Skin epidermis (tissue), 12 donors: ENCODE data around the gene MSL2.
"Not testable (repeated sequence)": the region's sequence is repeated elsewhere in the genome, so short reads cannot be mapped to it uniquely, and the experiment has no call there.

ENCODE experiments used
- H3K27ac ChIP-seq, 21 experiments: fragments of 200-600 bp; sonication (generic) in 11 of 21; one replicate each; pipeline ENCODE4 v1.5.0; 2020; ENCODE audit warnings: mild to moderate bottlenecking in 3 of 21, inconsistent platforms in 2 of 21, moderate library complexity in 2 of 21
- H3K4me3 ChIP-seq, 7 experiments: fragments of 200-600 bp; sonication (generic) in 2 of 7; one replicate each; pipeline ENCODE4 v1.5.0; 2020; ENCODE audit warnings: inconsistent platforms in 2 of 7, mild to moderate bottlenecking in 2 of 7, moderate library complexity in 1 of 7

MSL2 gene

DNA sequence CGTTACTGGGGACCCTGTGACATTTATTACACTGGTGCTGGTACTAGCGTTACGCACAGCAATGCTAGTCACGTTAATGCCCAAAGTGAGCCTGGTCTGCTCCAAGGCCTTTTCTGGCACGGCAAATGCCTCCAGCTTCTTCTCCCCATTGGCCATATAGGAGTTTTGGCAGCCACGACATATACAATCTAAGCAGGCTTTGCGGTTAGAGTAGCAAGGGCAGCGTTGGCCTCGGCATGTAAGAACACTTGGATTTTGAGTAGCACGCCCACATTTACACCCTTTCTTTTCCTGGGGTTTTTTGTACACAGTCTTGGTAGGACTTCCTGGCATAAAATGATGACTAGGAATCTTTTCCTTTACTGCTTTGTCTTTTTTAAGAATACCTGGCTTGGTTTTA lies 44.9 kb downstream of the MSL2 start:
- Histone ChIP-seq H3K27ac (no peak overlapping the region), H3K4me3 (no peak overlapping the region)

DNA sequence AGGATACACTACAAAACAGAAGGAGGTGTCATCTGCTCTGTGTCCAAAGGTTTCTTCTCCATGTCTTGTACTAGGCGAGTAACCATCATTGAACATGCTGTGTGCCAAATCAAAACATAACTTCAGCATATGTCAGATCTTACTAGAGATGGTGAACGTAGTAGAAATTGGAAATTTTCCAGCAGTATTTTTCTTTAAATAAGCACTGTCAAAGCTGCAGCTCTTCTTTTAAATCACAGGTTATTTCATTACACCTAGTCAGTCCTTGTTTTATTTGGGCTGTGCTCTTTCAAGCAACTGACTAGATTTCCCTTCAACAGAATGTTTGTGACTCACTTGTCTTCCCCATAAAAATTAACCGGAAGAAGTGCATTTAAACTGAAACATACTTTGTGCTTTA lies 46.5 kb downstream of the MSL2 start:
- H3K27ac ChIP-seq = peak overlapping the region in 1 of 21 experiments; percentile 7
- no peak overlapping the region for H3K4me3 ChIP-seq

GRCh38 chr3:136146981-136147729 lies 49.0 kb downstream of the MSL2 start:
- Histone ChIP-seq H3K27ac (no peak overlapping the region), H3K4me3 (no peak overlapping the region)

DNA sequence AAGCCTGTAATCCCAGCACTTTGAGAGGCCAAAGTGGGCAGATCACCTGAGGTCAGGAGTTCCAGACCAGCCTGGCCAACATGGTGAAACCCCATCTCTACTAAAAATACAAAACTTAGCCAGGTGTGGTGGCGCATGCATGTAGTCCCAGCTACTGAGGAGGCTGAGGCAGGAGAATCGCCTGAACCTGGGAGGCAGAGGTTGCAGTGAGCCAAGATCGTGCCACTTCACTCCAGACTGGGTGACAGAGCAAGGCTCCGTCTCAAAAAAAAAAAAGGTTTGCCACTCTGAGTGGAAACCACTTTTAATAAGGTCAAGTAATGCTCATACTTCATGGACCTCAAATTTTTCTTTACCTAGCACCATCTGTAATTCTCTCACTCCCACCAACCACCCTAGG lies 51.7 kb downstream of the MSL2 start:
- not testable (repeated sequence) for H3K27ac ChIP-seq, H3K4me3 ChIP-seq

- Histone ChIP-seq H3K4me3 (no peak overlapping the region), H3K27ac (peak overlapping the region in 1 of 21 experiments; percentile 3)
Measured at GRCh38 chr3:136142592-136142991, 53.5 kb downstream of the MSL2 start.

- Histone ChIP-seq H3K27ac (peak overlapping the region in 2 of 21 experiments; percentile 28 to 64), H3K4me3 (no peak overlapping the region)
Measured at GRCh38 chr3:136141891-136142290, 54.2 kb downstream of the MSL2 start.

GRCh38 chr3:136141291-136141785 lies 54.8 kb downstream of the MSL2 start:
- H3K27ac ChIP-seq = peak overlapping the region in 2 of 21 experiments; percentile 27 to 28

DNA sequence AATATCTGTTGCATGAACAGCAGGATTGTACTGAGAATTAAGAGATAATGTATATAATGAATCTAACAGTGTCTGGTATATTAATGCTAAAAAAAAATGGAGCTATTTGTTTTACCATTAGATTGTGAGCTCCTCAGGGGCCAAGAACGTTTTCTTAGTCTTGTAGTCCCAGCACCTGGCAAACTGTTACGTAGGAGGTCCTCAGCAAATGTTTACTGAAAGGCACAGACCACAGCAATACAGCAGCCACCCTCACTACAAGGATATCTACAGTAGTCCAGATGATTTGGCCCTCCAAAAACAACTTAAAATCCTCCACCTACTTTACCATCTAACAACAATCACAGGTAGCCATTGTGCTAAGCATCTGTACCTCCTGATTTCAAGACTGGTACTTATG lies 59.7 kb downstream of the MSL2 start:
- no peak overlapping the region for H3K27ac ChIP-seq
- H3K4me3 ChIP-seq = no peak overlapping the region

More at GRCh38 chr3:136141291-136141785, 54.8 kb downstream of the MSL2 start:
- no peak overlapping the region for H3K4me3 ChIP-seq

DNA sequence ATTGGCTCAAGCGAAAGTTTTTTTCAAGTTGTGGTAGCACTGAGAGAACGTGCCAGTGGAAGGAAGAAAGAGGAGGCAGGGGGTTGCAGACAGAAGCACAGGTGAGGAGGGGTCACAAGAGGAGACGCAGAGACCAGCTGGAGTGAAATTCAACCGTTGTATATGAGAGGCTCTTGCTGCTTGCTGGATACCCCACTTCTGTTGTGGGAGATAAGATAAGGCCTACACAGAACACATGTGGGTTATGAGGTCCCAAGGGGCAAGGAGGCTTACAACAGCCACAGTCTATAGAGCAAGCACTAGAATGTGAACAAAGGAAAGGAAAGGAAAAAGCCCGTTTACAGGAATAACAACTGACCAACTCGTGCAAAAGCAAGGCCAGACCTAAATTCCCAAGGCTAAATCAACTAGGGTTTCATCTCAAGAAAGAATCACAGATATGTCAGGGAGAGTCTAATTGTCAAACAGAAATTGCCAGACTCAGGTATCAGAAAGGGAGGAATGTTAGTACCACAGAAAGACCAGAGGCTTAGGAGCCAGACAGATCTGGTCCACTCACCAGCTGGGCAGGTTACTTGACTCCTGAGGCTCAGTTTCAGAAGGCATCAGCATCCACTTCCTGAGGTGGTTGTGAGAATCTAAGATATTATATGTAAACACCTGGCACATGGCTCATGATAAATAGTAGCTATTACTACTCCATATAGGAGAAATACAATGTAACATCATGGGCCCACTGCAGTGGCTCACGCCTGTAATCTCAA lies 60.9 kb downstream of the MSL2 start:
- Histone ChIP-seq H3K4me3 (no peak overlapping the region), H3K27ac (no peak overlapping the region)

- H3K27ac ChIP-seq = no peak overlapping the region
- no peak overlapping the region for H3K4me3 ChIP-seq
Measured at GRCh38 chr3:136134091-136134490, 62.0 kb downstream of the MSL2 start.

- not testable (repeated sequence) for H3K27ac ChIP-seq, H3K4me3 ChIP-seq
Measured at GRCh38 chr3:136131647-136132046, 64.5 kb downstream of the MSL2 start.

GRCh38 chr3:136122006-136122405 lies 74.1 kb downstream of the MSL2 start:
- no peak overlapping the region for H3K27ac ChIP-seq
- no peak overlapping the region for H3K4me3 ChIP-seq

GRCh38 chr3:136120373-136121348 lies 75.5 kb downstream of the MSL2 start:
- Histone ChIP-seq H3K27ac (no peak overlapping the region), H3K4me3 (no peak overlapping the region)

DNA sequence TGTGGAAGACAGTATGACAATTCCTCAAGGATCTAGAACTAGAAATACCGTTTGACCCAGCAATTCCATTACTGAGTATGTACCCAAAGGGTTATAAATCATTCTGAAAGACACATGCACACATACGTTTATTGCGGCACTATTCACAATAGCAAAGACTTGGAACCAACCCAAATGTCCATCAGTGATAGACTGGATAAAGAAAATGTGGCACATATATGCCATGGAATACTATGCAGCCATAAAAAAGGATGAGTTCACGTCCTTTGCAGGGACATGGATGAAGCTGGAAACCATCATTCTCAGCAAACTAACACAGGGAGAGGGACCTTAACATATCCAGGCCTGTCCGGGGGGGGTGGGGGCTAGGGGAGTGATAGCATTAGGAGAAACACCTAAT lies 76.4 kb downstream of the MSL2 start:
- H3K4me3 ChIP-seq, H3K27ac ChIP-seq: not testable (repeated sequence)

DNA sequence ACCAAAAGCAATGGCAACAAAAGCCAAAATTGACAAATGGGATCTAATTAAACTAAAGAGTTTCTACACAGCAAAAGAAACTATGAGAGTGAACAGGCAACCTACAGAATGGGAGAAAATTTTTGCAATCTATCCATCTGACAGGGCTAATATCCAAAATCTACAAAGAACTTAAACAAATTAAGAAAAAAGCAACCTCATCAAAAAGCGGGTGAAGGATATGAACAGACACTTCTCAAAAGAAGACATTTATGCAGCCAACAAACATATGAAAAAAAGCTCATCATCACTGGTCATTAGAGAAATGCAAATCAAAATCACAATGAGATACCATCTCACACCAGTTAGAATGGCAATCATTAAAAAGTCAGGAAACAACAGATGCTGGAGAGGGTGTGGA lies 76.8 kb downstream of the MSL2 start:
- not testable (repeated sequence) for H3K27ac ChIP-seq

DNA sequence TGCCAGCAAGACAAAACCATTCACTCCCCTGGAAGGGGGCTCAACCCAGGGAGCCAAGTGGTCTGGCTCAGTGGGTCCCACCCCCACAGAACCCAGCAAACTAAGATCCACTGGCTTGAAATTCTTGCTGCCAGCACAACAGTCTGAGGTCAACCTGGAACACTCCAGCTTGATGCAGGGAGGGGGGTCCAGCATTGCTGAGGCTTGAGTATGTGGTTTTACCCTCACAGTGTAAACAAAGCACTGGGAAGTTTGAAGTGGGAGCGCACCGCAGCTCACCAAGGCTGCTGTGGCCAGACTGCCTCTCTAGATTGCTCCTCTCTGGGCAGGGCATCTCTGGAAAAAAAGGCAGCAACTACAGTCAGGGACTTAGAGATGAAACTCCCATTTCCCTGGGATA lies 81.7 kb downstream of the MSL2 start:
- Histone ChIP-seq H3K4me3 (no peak overlapping the region), H3K27ac (no peak overlapping the region)

More for the DNA sequence above, 76.8 kb downstream of the MSL2 start:
- H3K4me3 ChIP-seq = not testable (repeated sequence)

GRCh38 chr3:136110481-136110880 lies 85.7 kb downstream of the MSL2 start:
- no peak overlapping the region for H3K27ac ChIP-seq
- no peak overlapping the region for H3K4me3 ChIP-seq

DNA sequence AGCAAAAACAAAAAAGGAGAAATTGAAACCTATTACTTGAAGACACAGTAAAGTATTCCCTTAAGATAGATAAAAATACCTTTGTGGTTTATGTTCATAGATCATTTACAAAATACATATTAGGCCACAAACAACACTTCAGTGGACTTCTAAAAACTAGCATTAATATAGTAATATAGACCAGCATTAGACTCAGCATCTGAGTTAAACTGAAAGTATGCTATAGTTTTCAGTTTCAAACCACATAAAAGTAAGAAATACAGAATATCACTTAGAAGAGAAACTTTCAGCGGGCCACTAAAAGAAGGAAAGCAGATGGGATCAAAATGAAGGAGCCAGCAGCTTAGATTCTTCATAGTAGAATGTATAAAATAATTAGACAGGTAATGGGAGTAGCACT lies 86.6 kb downstream of the MSL2 start:
- H3K27ac ChIP-seq = no peak overlapping the region
- no peak overlapping the region for H3K4me3 ChIP-seq

DNA sequence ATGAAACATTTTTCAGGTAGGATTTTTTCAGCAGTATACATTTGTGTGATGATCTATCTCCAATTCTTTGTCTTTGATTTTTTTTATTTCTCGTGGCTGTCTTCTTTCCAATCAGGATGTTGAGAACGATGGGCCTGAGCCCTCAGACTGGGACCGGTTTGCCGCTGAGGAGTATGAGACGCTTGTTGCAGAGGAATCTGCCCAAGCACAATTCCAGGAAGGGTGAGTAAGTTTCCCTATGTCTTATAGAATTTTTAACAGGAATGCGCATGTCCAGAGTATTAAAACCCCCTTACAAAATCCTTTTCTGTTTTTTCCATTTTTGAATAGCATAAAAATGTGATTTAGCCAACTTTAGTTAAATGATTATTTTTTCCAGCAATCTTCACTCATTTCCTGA lies 90.0 kb downstream of the MSL2 start:
- Histone ChIP-seq H3K27ac (no peak overlapping the region), H3K4me3 (no peak overlapping the region)

- Histone ChIP-seq H3K27ac (no peak overlapping the region), H3K4me3 (no peak overlapping the region)
Measured at GRCh38 chr3:136105044-136105443, 91.1 kb downstream of the MSL2 start.
